Left lung (tissue), 10 donors: Measurements from ENCODE around the gene FARP1. TPM values are rescaled to one million over a fixed set of nuclear protein-coding genes. Genes with fewer than 3 reads are reported as not detected.

ENCODE experiments used
- ATAC-seq: fragments of 200-7000 bp; cut with Tn5 transposase; one replicate; pipeline ENCODE4 v1.9.1; 2020; ENCODE audit warnings: moderate library complexity
- DNase-seq, 4 donors: peaks; one replicate each; pipeline ENCODE4 v3.0.0-alpha.2; 2013 to 2020
- H3K27ac ChIP-seq, 2 donors: fragments of 200-600 bp; sonication (generic) in 1 of 2; one replicate each; pipeline versions ENCODE4 v1.5.0 to v1.8.0; 2020 to 2021
- H3K27me3 ChIP-seq, 2 donors: fragments of 200-600 bp; sonication (generic) in 1 of 2; one replicate each; pipeline versions ENCODE4 v1.5.0 to v1.8.0; 2020 to 2021
- H3K36me3 ChIP-seq, 2 donors: fragments of 200-600 bp; sonication (generic) in 1 of 2; one replicate each; pipeline versions ENCODE4 v1.5.0 to v1.8.0; 2020 to 2021
- H3K4me1 ChIP-seq, 2 donors: fragments of 200-600 bp; one replicate each; pipeline ENCODE4 v1.8.0; 2021
- H3K4me3 ChIP-seq, 2 donors: fragments of 200-600 bp; sonication (generic) in 1 of 2; one replicate each; pipeline versions ENCODE4 v1.5.0 to v1.8.0; 2020 to 2021; ENCODE audit warnings: mild to moderate bottlenecking in 1 of 2
- H3K9me3 ChIP-seq, 2 donors: fragments of 200-600 bp; sonication (generic) in 1 of 2; one replicate each; pipeline versions ENCODE4 v1.5.0 to v1.8.0; 2020 to 2021
- intact Hi-C, 2 donors: fragments of 100-400 bp; cut with DNase I; formaldehyde crosslinking; loops; one replicate each; pipeline versions ENCODE4 v1.11.2 to v1.14.2; 2022
- polyA plus RNA-seq, 6 donors: library from polyadenylated mRNA; unstranded; fragments of 120-200 nt; gene quantifications; one replicate each; pipeline ENCODE4 v1.2.1, GENCODE V29; 2013; ENCODE audit not compliant: insufficient read length in 6 of 6
- total RNA-seq, 2 donors: library from RNA; stranded (reverse); fragmentation: NEBNext Ultra II Directional; extraction: Animal tissue kit (Norgen Biotek cat#: 25700); gene quantifications; one replicate each; pipeline ENCODE4 v1.2.1, GENCODE V29; 2021
- TF ChIP-seq, protein P1 (sequence below), 2 donors: fragments of 200-600 bp; sonication (generic) in 1 of 2; IDR thresholded peaks; one replicate each; pipeline versions ENCODE4 v1.5.0 to v1.8.0; 2021; ENCODE audit warnings: antibody characterized with exemption in 2 of 2
- donor health status: DM: no; HTN: yes; CAD: no.
- donor health status: DM: no; HTN: no; CAD: no.

The FARP1 gene
- total and polyA plus RNA-seq, 8 donors = 78.9 to 142 (median 132) TPM

DNA sequence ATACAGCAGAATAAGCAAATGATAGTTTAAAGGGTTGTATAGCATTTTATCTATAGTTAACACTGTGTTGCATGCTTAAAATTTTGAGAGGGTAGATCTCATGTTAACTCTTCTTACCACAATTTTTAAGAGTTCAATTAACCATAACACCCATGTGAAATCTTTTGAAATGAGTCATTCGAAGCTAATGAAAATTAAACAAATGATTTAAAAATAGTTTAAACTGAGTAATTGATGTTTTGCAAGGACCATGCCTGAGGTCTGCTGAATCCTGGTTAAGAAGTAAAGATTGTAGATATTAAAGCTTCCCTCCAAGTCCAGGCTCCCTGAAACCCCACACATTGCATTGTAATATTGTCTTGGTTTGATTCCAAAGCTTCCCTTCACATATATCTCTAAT is 210.9 kb downstream of the FARP1 start:
- Histone ChIP-seq H3K4me1 (no peaks in the 10 kb centered on the region), H3K4me3 (no peak overlapping the region), H3K27ac (no peak overlapping the region), H3K27me3 (no peaks in the 10 kb centered on the region), H3K9me3 (no peaks in the 10 kb centered on the region), H3K36me3 (no peaks in the 10 kb centered on the region)
- ATAC-seq (no peak), DNase-seq (no peak)
- TF ChIP-seq, protein P1, sequence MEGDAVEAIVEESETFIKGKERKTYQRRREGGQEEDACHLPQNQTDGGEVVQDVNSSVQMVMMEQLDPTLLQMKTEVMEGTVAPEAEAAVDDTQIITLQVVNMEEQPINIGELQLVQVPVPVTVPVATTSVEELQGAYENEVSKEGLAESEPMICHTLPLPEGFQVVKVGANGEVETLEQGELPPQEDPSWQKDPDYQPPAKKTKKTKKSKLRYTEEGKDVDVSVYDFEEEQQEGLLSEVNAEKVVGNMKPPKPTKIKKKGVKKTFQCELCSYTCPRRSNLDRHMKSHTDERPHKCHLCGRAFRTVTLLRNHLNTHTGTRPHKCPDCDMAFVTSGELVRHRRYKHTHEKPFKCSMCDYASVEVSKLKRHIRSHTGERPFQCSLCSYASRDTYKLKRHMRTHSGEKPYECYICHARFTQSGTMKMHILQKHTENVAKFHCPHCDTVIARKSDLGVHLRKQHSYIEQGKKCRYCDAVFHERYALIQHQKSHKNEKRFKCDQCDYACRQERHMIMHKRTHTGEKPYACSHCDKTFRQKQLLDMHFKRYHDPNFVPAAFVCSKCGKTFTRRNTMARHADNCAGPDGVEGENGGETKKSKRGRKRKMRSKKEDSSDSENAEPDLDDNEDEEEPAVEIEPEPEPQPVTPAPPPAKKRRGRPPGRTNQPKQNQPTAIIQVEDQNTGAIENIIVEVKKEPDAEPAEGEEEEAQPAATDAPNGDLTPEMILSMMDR (IDR thresholded peaks at IDR 0.05) = no peak
- intact Hi-C loops = no loop called here

DNA sequence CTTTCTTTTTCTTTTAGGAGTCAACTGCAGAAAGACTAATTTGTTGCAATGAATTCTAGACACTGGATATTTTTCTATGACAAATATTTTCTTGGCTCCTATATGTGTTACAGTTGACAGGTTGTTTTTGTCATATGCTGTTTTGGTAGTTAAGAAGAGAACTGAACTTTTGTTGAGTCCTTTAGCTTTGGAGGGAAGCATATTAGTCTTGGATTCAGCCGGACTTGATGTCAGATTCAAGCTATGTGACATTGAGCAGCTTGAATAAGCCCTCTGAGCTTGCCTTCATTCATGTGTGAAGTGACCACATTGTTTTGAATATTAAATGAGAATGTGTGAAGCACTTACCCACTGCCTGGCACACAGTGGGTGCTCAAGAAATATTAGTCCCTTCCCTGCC is 216.0 kb downstream of the FARP1 start:
- H3K4me1 ChIP-seq = no peaks in the 10 kb centered on the region
- H3K27me3 ChIP-seq = no peaks in the 10 kb centered on the region
- no peaks in the 10 kb centered on the region for H3K9me3 ChIP-seq
- no peak overlapping the region for H3K27ac ChIP-seq
- no peak overlapping the region for H3K4me3 ChIP-seq
- no peak for ATAC-seq
- no peak for DNase-seq
- intact Hi-C loops = no loop called here
- TF ChIP-seq, protein P1 (IDR thresholded peaks at IDR 0.05) = no peak
- H3K36me3 ChIP-seq = no peaks in the 10 kb centered on the region

DNA sequence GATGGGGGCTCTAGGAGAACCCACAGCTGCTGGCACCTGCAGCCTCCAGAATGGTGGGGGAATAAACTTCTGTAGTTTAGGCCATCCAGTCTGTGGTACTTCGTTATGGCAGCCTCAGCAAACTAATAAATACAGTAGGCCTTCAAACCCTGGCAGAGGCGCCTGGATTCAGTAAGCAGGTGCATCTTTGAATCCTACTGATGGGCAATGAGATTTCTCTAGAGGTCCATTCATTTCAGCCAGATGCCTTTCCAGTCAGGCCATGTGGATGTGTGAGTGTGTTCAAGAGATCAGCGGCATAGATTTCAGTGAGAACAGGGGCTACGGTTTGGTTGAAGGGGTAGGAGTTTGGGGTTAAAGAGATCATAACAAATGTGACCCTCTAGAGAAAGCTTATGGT is 217.7 kb downstream of the FARP1 start:
- DNase-seq (no peak), ATAC-seq (no peak)
- Histone ChIP-seq H3K27ac (no peak overlapping the region), H3K9me3 (no peaks in the 10 kb centered on the region), H3K36me3 (no peaks in the 10 kb centered on the region), H3K27me3 (no peaks in the 10 kb centered on the region), H3K4me1 (no peaks in the 10 kb centered on the region), H3K4me3 (no peak overlapping the region)
- intact Hi-C loops = no loop called here
- TF ChIP-seq, protein P1 (IDR thresholded peaks at IDR 0.05) = no peak

DNA sequence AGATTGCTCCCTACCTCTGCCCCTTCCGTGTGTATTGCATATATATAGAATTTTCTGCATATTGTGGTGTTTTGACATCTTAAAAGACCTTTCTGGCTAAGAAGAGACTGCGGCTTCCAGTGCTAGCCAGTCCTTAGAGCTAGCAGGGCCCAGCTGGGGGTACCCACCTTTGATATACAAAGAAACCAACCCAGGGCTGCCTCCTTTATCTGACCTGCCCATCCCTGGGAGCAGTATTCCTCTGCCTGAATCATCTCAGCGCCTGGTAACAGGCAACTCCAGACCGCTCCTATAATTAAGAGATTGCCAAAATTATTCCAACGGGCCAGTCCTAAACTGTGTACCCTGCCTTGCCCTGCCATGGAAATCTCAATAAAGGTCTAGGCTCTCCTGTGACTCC is 220.4 kb downstream of the FARP1 start:
- no peaks in the 10 kb centered on the region for H3K9me3 ChIP-seq
- H3K27me3 ChIP-seq = no peaks in the 10 kb centered on the region
- DNase-seq = no peak
- H3K27ac ChIP-seq = no peak overlapping the region
- H3K4me3 ChIP-seq = no peak overlapping the region
- intact Hi-C loops = no loop called here
- ATAC-seq = no peak
- no peaks in the 10 kb centered on the region for H3K36me3 ChIP-seq
- no peaks in the 10 kb centered on the region for H3K4me1 ChIP-seq
- TF ChIP-seq, protein P1 (IDR thresholded peaks at IDR 0.05) = no peak

DNA sequence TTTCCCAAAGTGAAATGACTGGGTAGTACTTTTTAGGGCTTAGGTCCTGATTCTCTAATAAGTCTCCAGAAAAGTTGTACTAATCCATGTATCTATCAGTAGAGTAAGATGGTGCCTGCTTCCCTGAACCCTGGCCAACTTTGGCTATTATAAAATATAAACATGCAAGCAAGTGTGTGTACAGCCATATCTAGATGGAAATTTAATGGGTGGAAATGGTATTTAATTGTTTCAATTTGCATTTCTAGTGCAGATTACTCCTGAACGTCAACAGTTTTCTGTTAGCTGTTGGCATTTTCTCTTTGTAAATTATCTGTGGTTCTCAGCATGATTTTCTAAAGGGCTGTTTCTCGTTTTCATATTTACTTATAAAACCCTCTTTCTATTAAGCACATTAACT is 221.3 kb downstream of the FARP1 start:
- no peak overlapping the region for H3K4me3 ChIP-seq
- H3K4me1 ChIP-seq = no peaks in the 10 kb centered on the region
- intact Hi-C loops = no loop called here
- peaks cover 0 to 5% of the 10 kb centered on the region in 2 donors for H3K36me3 ChIP-seq
- ATAC-seq = no peak
- no peak overlapping the region for H3K27ac ChIP-seq
- TF ChIP-seq, protein P1 (IDR thresholded peaks at IDR 0.05) = no peak
- H3K27me3 ChIP-seq = no peaks in the 10 kb centered on the region
- no peaks in the 10 kb centered on the region for H3K9me3 ChIP-seq
- no peak for DNase-seq
